Activated CD4-positive, CD25-positive, alpha-beta regulatory T cell (primary cell): ENCODE data around the gene ZNF107.

Experiments
- DNase-seq, 4 experiments: peaks; one replicate each; lab custom pipeline; 2025; lab: John Stamatoyannopoulos, UW

The ZNF107 gene

DNA sequence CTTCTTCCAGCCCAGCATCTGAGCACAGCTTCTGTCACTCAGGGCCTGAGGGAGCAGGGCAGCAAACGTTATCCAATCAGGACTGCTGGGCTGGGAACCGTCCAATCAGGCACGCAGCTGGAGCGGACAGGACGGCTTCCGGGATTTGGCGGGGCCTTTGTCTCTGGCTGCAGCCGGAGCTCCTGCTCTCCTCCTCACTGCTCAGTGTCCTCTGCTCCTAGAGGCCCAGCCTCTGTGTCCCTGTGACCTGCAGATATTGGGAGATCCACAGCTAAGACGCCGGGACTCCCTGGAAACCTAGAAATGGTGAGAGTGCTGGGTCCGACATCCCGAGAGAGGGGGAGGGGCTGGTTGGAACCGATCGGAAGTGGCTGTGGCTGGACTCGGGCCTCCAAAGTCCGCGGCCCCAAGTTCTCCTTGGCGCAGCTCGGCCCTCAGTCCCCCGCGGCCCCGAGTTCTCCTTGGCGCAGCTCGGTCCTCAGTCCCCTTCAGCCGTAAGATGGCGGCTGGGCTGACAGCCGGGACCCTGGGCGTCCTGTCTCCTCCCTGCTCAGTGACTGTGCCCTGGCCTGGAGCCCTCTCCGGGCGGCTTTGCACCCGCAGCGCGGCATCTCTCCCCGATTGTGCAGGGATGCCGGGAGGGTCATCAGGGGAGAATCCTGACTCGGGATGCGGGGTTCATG lies at the start of gene ZNF107:
ZNF107 (plus strand) TSS at position 154 of the 683 bp plus-strand sequence; CDS start at position 304, 150 bp downstream.
- peak; percentile 54 to 69 (median 62) for DNase-seq

DNA sequence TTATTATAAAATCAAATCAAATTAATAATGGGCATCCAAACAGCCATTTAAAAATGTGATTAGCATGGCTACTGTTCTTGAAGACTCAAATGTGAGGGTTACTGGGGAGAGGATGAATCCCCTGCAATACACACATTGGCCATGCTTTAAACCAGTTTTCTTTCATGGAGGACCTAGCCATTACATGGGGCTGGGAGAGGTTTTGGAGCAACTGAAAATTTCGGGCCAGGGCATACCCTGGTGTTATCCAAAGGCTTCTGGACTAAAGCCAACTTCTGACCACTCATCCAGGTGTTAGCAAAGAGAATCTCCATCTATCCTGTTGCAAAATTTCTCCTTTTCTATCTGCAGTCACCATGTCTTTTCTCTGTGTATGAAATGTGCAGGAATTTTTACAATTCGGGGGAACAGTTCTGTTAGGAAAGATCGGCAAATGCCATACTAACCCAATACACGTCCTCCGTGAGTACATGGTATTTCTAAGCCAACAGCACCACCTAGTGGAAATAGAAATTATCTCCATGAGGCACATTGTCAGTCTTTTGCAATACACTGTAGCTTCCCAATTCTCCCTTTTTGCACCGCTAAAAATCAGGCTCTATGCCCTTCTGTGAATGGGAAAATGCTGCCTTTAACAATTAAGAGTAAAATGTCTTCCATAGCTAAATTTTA lies 47.0 kb upstream of the ZNF107 start:
- DNase-seq = no peak

DNA sequence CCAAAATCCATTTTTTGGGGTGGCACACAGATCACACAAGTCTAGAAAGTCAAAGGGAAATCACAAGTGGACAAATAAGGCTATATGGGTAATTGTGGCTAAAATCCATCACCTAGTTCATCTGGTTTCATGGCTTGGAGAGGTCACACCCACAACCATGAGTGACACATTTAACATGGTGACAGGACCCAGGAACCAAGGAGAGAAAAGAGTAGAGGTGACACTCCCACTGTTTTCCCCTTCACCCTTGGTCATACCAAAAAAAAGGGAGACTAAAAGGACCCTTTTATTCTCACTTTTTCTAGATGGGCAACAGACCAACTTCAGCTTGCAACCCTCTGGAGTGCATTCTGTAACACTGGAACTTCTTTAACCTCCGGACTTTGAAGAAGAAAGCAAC lies 46.2 kb upstream of the ZNF107 start:
- DNase-seq = no peak

DNA sequence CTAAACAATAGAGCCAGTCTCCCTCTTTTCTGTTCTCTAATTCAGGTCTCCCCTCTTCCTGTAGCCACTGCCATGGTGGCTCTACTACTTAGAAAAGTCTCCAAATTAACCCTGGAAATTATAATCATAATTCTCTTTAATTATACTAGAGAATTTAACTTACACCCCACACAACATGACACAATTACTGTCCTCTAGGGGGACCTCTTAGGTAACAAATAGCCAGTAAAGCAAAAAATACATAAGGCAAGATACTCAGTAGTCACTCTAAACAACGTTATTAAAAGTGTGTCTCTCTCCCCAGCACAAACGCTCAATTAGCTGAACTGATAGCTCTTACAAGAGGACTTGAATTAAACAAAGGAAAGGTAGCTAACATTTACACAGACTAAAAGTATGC lies 44.3 kb upstream of the ZNF107 start:
- DNase-seq = no peak

DNA sequence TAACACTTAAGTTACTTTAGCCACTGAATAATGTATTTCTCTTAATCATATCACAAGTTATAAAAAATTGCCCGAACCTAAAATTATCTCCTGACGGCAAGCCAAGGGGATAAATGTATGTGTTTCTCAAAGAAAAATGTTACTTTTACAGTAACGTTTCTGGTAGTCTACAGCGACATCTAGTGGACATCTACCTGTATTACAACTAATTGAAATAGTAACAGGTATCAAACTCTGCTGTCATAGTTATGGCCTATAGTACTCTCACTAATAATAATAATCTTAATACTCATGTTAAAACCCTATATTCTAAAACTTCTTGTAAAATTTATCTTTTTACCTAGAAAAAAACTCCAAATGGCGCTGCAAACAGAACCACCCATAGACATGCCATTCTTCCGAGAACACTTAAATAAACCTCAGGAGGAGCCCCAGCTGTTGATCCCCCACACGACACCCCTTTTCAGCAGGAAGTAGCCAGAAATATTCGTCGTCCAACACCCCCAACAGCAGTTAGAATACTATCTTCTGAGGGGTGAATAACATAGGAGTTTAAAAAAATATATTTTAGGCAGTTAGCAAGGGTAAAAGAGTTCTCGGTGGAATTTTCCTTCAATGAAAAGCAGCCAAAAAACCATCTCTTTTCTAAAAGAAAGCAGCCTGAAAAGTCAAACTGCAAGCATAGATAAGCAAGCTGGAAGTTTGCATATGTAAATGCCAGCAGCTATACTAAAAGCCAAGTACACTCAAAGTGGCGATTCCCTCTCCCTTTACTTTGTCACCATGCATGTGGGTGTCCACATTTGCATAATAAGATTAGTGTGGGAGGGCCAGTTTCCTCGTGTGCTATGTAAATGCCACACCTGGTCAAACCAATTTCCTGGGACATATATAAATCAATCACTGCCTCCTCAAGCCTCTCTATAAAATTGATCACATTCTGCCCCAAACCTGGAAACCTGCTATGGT lies 40.5 kb upstream of the ZNF107 start:
- DNase-seq = no peak

DNA sequence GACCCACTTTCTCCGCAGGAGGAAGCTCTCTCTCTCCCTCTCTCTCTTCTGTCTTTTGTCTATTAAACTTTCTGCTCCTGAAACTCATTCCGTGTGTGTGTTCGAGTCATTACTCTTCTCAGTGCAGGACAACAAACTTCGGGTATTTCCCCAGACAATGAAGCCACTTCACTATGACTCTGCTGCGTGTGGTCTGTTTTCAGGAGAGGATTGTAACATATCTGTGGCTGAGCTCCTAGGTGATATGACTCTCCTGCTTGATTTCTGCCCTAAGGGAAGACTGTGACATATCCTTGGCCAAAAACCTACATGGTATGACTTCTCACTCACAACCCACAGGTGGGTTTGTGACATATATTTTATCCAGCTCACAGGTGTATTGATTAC lies 39.9 kb upstream of the ZNF107 start:
- DNase-seq = no peak

DNA sequence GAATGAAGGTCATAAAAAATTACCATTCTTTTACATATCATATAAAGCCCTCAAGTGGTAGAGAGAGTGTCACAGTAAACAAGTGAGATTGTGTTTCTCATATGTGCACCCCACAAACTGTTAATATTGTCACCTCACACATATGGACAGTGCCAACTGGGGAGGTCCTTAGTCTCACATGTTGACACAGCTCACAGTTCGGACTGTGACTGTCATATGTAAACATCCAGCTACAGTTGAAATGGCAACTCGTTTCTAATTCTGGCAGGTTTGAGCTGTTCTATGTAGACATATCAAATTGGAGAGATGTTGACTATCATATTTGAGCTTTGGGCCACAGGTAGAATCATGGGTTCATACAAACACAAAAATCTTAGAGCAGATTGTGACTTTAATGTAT lies 39.4 kb upstream of the ZNF107 start:
- DNase-seq = no peak

DNA sequence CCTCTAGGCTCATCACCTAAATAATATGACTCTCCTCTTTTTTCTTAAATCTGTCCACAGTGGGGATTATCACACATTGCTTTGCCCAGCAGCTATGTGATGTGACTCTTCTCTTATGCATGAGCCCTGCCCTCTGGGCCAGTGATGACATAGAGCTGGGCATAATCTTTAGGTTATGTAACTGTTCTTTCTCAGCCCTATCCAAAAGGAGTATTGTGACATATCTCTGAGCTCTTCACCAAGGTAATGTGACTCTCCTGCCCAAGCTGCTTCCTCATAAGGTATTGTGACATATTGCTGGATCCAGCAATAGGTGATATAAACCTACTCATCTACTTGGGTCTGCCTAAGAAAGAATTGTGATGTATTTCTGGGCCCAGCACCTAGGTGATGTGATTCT lies 37.7 kb upstream of the ZNF107 start:
- DNase-seq = no peak

DNA sequence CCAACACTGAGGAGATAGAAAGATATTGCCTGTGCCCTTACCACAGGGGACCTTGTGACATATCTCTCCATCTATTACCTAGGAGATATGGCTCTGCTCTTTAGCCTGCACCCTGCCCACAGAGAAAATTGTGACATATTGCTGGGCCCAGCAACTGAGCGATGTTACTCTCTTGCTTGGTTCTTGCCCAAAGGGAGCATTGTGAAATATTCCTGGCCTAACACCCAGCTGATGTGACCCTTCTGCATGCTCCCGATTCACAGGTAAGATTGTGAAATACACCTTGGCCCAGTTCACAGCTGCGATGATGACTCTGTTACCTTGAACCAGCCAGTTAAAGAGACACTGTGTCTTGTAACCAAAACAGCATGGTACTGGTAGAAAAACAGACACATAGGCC lies 37.2 kb upstream of the ZNF107 start:
- no peak for DNase-seq

DNA sequence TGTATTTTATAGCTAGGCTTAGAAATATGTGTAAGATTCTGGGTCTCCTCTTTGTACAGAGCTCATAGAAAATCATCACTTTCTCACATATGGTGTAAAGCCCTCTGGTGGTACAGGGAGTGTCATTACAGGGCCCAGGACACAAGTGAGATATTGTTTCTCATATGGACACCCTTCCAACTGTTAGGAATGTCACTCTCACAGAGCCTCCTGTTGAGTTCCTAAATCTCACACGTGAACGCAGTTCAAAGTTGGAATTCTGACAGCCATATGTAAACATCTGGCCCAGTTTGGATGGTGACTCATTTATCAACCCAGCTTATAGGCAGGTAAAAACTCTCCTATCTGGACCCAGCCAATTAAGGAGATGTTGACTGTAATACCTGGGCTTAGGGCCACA lies 35.4 kb upstream of the ZNF107 start:
- DNase-seq = no peak

DNA sequence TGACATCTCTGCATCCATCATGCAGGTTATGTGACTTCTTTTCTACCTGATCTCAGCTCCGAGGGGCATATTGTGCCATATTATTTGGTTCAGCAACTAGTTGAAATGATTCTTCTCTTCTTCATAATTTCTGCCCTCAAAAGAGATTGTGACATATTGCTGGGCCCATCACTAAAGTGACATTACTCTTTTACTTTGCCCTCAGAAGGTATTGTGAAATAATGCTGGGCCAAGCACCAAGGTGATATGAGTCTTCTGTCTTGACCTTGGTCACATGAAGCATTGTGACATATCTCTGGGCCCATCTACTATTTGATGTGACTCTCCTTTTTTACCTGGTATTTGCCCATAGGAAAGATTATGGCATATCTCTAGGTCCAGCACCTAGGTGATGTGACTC lies 33.9 kb upstream of the ZNF107 start:
- DNase-seq = no peak

DNA sequence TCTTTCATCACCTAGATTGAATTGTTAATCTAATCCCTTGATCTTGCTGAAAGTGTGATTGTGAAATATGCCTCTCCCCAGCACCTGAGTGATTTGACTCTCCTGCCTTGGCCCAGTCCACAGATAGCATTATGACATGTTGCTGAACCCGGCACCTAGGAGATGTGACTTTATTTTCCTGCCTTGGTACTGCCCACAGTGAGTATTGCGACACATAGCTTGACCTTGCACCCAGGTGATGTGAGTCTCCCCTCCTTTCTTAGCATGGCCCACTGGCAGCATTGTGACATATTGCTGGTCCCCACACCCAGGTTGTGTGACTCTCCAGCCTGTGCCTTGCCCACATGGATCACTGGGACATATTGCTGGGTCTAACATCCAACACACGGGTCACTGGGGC lies 32.5 kb upstream of the ZNF107 start:
- no peak for DNase-seq

DNA sequence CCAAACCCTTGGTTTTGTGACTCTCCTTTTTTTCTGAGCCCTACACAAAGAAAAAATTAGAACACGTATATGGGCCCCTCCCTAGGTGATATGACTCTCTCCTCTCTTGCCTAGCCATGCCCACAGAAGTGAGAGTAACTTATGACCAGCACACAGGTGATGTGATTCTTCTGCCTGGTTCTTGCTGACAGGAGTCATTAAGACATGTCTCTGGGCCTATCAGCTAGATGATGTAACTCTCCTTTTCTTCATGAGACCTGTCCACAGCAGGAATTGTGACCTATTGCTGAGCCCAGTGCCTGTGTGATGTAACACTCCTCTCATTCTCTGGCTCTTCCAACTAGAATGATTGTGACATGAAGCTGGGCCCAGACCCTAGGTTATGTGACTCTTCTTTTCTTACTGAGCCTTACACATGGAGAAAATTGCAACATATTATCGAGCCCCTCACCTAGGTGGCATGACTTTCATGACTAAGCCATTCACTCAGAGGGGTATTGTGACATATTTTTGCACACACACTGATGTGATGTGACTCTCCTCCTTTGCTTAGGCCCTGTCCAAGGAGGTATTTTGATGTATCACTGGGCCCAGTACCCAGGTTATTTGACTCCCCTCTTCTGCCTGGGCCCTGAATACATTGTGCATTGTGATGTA lies 31.4 kb upstream of the ZNF107 start:
- DNase-seq = no peak

DNA sequence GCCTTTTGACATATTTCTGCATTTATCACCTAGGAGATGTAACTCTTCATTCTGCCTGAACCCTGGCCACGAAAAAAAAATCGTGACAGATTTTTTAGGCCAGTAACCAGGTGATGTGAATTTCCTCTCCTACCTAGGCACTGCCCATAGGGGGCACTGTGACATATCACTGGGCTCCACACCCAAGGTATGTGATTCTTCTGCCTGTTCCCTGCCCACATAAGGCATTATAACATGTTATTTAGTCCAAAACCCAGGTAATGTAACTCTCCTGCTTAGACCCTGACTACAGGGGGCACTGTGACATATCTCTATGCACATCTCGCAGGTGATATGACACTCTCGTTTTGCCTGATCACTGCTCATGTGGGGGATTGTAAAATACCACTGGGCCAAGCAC lies 29.5 kb upstream of the ZNF107 start:
- no peak for DNase-seq

DNA sequence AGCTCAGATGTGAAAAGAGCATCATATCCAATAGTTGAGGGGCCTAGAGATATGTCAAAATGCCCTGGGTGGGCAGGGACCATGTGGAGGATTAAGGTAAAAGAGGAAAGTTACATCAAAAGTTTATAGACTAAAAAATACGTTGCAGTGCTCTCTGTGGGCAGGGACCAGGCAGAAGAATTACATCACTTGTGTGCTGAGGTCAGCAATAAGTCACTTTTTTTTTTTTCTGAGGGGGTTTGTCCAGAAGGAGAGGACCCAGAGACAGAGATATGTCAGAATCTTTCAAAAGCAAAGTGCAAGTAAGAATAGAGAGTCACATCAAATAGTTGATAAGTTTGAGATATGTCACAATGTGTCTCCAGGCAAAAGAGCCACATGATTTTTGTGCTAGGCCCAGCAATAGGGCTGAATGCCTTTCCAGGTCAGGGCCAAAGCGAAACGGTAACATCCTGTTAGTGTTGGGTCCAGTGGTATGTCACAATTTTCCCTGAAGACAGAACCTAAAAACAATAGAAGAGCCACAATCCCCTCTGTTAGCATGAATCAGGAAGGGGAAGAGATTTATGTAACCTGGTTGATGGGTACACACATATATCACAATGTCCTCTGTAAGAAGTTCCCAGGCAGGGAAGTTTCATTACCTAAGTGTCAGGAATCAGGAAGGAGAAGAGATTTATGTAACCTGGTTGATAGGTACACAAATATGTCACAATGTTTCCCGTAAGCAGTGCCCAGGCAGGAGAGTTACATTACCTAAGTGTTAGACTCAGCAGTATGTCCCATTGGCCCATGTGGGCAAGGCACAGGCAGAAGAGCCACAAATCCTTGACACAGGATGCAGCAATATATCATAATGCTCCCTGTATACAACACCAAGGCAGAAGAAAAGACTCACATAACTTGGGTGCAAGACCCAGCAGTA lies 28.1 kb upstream of the ZNF107 start:
- DNase-seq = no peak

DNA sequence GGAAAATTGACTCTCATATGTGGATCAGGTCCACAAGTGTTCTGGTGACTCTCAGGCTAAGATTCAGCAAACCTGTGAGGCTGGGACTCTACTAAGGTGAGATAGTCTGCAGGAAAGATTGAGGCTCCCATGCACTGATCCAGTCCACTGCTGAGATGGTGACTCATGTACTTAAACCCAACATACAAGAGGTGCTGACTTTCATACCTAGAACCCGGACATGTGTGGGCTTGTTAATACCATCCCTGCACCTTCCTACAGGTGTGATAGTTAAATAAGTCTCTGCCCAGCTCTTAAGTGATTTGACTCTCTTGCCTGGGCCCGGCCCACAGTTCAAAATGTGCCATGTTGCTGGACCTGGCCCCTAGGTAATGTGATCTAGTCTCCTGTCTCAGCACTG lies 27.1 kb upstream of the ZNF107 start:
- DNase-seq = no peak

DNA sequence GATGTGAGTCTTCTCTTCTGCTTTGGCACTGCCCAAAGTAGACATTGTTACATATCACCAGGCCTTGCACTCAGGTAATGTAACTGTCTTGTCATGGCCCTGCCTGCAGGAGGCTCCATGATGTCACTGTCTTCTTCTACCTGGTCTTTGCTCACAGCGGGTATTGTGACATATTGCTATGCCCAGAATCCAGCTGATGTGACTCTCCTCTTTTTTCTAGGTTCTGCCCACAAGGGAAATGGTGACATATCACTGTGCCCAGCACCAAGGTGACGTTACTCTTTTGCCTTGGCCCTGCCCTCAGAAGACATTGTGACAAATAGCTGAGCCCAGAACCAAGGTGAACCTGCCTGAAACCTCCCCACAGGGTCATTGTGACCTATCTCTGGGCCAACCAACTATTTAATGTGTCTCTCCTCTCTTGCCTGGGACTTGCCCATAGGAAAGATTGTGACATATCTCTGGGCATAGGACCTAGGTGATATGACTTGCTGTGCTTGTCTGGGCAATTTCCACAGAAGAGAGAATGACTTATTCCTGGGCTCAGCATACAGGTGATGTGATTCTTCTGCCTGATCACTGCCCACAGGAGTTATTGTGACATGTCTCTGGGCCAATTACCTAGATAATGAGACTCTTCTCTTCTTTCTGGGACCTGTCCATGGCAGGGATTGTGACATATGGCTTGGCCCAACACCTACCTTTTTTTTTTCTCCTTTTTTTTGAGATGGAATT lies 26.5 kb upstream of the ZNF107 start:
- DNase-seq = no peak

DNA sequence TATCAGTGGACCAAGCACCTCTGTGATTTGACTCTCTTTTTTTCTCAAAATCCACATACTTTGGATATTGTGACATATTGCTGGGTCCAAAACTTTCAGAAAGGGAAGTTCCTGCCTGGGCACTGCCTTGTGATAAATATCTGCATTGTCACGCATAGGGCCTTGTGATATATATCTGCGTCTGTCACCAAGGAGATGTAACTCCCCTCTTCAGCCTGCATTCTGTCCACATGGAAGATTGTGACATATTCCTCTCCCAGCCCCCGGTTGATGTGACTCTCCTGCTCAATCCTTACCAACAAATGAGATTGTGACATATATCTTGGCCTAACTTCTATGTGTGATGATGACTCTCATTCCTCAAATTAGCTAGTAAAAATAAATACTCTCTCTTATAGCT lies 25.4 kb upstream of the ZNF107 start:
- no peak for DNase-seq

DNA sequence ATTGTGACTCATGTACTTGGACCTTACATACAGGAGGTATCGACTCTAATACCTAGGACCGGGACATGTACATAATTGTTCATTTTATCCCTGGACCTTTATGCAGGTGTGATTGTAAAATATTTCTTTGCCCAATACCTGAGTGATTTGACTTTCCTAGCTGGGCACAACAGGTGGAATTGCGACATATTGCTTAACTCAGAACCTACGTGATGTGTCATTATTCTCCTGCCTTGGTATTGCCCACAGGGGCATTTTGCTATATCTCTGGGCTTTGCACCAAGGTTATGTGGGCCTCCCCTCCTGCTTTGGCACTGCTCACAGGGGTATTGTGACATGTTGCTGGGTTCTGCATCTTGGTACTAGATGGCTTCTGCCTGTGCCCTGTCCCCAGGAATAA lies 23.9 kb upstream of the ZNF107 start:
- DNase-seq = no peak

DNA sequence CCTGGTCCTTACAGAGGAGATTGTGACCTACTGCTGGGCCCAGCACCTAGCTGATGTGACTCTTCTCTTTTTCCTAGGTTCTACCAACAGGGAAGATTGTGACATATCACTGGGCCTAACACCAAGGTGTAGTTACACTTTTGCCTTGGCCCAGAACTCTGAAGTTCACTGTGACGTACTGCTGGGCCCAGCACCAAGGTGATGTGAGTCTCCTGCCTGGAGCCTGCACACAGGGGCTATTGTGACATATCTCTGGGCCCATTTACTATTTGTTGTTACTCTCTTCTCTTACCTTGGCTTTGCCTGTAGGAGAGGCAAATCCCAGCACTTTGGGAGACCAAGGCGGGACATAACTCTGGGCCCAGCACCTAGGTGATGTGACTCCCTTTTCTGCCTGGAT lies 23.1 kb upstream of the ZNF107 start:
- DNase-seq = no peak

DNA sequence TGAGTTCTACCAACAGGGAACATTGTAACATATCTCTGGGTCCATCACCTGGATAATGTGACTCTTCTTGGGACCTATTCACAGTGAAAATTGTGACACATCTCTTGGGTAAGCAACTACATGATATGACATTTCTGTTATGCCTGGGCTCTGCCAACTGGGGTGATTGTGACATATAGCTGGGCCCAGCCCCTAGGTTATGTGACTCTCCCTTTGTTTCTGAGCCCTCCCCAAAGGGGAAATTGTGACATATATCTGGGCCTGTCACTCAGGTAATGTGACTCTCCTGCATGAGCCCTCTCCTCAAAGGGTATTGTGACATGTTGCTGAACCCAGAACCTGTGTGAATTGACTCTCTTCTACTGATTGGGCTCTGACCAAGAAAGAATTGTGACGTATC lies 22.4 kb upstream of the ZNF107 start:
- DNase-seq = no peak
